Body of pancreas (tissue), 4 donors: ENCODE results near the gene MGAT3.

Experiments used
- CTCF ChIP-seq, 7 experiments: fragments of 450-650 bp in 4 of 7; fragments of 200-600 bp in 3 of 7; sonication (generic) in 3 of 7; IDR thresholded peaks; one replicate each; pipeline ENCODE4 v1.5.1; 2016 to 2019; ENCODE audit warnings: antibody characterized with exemption in 7 of 7
- POLR2A ChIP-seq, 3 donors: fragments of 450-650 bp; IDR thresholded peaks; one replicate each; pipeline ENCODE4 v1.6.1; 2016; ENCODE audit warnings: antibody characterized with exemption in 3 of 3, mild to moderate bottlenecking in 2 of 3

DNA sequence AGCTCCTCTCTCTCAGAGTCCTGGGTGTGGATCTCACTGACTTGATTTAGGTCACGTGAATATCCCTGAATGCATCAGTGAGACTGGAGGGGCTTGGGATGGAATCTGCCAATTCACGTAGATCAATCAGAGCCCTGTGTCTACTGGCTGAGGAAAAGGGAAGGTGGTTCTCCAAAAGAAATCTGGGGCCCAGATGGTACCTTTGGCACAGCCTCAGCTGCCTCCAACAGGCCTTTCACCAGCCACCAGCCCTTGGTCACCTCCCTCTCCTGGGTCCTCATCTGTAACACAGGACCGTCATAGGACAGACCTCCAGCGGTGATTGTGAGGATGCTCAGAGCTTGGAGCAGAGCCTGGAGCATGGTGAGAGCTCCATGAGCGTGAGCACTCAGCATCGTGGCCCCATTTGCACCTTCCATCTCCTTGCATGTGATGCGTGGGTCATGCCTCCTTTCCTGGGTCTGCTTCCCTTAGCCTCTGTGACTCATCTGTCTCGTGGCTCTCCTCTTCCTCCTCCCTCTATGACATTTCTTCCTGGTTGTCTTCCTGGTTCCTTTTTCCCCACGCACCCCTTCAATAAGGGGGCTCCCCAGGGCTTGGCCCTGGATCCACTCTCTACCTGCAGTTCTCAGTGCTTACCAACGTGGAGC lies 37.8 kb downstream of the MGAT3 start:
- TF ChIP-seq CTCF (IDR thresholded peaks at IDR 0.05): no peak
- no peak for TF ChIP-seq POLR2A (IDR thresholded peaks at IDR 0.05)
